ENCODE results near the gene MT1H.
"Not testable (repeated sequence)": the region's sequence is repeated elsewhere in the genome, so short reads cannot be mapped to it uniquely, and the experiment has no call there.

The MT1H gene

DNA sequence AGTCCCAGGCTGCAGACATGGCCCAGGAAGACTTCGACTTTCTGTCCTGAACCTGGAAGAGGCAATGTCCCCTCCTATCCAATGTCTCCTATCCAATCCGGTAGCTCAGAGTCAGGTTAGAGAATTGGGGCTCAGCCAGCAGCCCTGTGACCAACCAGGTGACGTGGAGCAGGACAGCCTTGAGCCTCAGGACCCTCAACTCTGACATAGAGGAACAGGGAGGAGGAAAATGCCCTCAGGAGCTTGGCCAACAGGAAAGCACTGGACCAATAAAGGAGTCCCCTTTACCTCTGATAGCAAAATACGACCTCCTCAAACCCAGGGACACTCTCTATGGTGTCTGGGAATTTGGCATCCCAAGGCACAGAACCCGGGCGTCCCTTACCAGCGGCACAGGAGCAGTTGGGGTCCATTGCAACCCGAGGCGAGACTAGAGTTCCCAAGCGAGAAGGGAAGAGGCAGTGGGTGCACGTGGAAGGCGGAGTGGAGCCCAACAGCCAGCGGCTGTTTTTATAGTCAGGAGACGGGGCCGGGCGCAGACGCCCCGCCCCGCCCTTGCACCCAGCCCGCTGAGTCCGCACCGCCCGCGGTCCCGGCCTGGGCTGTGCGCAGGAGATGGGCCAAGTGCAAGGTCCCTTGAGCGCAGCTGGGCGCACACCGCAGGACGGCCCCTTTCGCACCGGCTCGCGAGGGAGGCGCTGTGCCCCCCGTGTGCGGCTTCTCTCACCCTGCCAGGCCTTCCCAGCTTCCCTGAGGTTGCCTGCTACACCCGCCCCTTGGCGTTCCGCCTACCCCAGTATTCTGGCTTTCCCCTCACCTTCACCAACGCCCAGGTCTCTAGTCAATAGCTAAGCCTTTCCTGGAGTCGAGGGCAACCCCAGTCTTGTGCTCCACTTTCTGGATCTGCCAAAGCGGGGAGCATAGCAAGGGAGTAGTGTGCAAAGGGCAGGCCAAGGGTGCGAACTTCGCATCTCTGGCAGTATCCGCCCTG is 1.7 kb upstream of the MT1H start, which contains the start of gene MT1G:
TSS of gene MT1G (minus strand) at position 485 of the 991 bp plus-strand sequence. CDS start at position 413, 72 bp downstream.
- peak within 1 kb of the TSS; percentile 63 for H3K4me3 Mint-ChIP-seq
- H3K27me3 Mint-ChIP-seq (ENCODE audit: low read depth) = peaks cover 79% of the 10 kb centered on the region

DNA sequence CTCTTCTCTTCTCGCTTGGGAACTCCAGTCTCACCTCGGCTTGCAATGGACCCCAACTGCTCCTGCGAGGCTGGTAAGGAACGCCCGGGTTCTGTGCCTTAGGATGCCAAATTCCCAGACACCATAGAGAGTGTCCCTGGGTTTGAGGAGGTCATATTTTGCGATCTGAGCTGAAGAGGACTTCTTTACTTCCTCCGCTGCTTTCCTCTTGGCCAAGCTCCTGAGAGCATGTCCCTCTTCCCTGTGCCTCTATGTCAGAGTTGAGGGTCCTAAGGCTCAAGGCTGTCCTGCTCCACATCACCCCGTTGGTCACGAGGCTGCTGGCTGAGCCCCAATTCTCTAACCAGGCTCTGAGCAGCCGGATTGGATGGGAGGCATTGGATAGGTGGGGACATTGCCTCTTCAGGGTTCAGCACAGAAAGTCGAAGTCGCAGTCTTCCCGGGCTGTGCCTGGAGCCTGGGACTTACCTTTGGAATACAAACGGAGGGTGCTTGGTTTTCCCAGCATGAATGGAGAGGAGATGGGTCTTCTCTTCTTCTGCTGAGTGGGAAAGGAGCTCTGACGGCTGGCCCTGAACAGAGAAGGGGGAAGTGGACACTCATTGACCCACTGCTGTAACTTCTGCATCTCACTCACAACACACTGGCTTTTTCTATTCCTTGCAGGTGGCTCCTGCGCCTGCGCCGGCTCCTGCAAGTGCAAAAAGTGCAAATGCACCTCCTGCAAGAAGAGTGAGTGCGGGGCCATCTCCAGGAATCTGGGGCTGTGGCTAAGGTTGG is 416 bp downstream of the MT1H start:
- Mint-ChIP-seq H3K4me3 (peak overlapping the region; percentile 14), H3K27me3 (ENCODE audit: low read depth) (peaks cover 87% of the 10 kb centered on the region)

More for the DNA sequence above, 1.7 kb upstream of the MT1H start, which contains the start of gene MT1G:
- no peak within 1 kb of the TSS for H3K27ac Mint-ChIP-seq
- no peaks in the 10 kb centered on the region for H3K9me3 Mint-ChIP-seq
- peaks cover 6% of the 10 kb centered on the region for H3K36me3 Mint-ChIP-seq (ENCODE audit: low read depth)
- peaks cover 27% of the 10 kb centered on the region for H3K4me1 Mint-ChIP-seq (ENCODE audit: low read depth)

DNA sequence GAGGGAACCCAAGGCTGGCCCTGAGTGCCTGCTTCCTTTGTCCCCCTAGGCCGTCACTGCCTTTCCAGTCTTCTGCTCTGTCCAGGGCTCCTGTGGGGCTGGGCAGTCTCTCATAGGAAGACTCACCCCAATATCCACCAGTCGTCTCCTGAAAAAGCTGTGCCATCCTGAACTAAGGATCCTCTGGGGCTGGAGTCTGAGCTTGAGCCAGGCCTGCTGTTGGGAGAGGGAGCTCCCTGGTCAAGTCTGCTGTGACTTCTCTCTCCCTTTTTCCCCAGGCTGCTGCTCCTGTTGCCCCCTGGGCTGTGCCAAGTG is 963 bp downstream of the MT1H start:
- Mint-ChIP-seq H3K4me3 (no peak overlapping the region), H3K4me1 (ENCODE audit: low read depth) (peaks cover 31% of the 10 kb centered on the region), H3K36me3 (ENCODE audit: low read depth) (peaks cover 4% of the 10 kb centered on the region), H3K27ac (no peak overlapping the region), H3K9me3 (no peaks in the 10 kb centered on the region), H3K27me3 (ENCODE audit: low read depth) (peaks cover 87% of the 10 kb centered on the region)

More for the DNA sequence above, 416 bp downstream of the MT1H start:
- Mint-ChIP-seq H3K36me3 (ENCODE audit: low read depth) (peaks cover 4% of the 10 kb centered on the region), H3K9me3 (no peaks in the 10 kb centered on the region), H3K27ac (no peak overlapping the region), H3K4me1 (ENCODE audit: low read depth) (peaks cover 27% of the 10 kb centered on the region)

DNA sequence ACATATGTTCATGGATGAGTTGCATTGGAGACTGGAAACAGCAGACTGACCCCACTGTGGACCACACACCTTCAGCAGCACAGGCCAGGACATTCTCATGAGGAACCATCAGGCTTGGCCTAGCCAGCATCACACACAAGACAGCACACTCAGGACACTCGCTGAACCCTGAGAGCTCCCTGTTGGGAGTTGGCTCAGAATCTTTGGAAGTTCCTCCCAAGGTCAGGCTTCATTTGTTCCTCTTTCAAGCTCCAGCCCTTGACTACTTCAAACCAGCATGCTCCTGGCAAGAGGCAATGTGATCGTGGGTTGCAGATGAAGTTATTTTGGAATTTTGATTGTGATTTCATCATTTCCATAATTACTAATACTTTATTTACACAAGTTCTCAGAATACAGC is 2.1 kb downstream of the MT1H start:
- peaks cover 34% of the 10 kb centered on the region for H3K4me1 Mint-ChIP-seq (ENCODE audit: low read depth)
- not testable (repeated sequence) for H3K9me3 Mint-ChIP-seq; H3K36me3 Mint-ChIP-seq (ENCODE audit: low read depth); H3K27ac Mint-ChIP-seq; H3K4me3 Mint-ChIP-seq
- peaks cover 85% of the 10 kb centered on the region for H3K27me3 Mint-ChIP-seq (ENCODE audit: low read depth)

DNA sequence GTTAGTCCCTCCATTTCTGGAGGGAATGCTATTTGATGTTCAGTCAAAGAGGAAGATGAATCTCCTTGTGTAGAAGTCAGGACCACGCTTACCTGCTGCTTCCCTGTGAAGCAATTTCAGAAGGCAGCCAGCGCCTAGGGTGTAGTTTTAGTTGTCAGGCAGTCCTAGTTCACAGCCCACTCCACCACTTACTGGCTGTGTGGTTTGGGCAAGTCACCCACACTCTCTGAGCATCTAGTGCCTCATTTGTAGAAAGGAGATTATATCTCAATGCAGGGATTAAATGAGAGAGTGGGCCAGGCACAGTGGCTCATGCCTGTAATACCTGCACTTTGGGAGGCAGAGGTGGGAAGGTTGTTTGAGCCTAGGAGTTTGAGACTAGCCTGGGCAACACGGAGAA is 2.6 kb downstream of the MT1H start:
- not testable (repeated sequence) for H3K9me3 Mint-ChIP-seq, H3K27ac Mint-ChIP-seq
- peaks cover 34% of the 10 kb centered on the region for H3K4me1 Mint-ChIP-seq (ENCODE audit: low read depth)

DNA sequence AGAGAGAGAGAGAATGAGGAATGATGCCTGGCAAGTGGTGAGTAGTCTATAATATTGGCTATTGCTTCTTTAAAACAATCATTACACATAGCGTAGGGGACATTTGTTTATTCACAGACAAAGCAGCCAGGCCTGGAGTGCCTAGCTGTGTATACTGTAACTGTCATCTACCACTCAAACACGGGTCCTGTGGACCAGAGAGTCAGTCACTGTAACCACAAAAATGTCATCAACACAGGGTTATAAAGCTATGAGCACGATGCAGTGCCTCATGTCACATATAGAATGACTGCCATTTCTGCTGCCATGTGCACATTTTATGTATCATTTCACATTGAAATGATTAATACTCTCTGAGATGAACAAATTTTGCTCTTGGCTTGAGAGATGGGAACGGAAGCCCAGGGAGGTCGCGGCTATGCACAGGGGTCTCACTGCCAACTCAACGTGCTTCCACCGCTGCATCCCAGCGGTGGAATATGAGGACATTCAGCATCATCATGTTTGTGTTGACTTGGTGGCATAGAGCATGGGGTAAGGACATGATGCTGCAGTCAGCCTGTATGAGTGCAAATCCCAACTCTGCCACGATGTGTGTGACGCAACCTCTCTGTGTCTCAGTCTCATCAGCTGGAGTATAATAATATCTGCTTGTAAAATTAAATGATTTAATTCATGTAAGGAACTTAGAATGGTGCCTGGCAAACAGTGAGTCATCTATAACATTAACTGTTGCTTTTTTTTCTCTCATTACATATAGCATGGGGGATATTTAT is 3.3 kb downstream of the MT1H start:
- Mint-ChIP-seq H3K4me3 (no peak overlapping the region), H3K27me3 (ENCODE audit: low read depth) (peaks cover 77% of the 10 kb centered on the region), H3K9me3 (no peaks in the 10 kb centered on the region), H3K36me3 (ENCODE audit: low read depth) (peaks cover 4% of the 10 kb centered on the region), H3K27ac (no peak overlapping the region), H3K4me1 (ENCODE audit: low read depth) (peaks cover 28% of the 10 kb centered on the region)

More for the DNA sequence above, 2.6 kb downstream of the MT1H start:
- not testable (repeated sequence) for H3K4me3 Mint-ChIP-seq; H3K36me3 Mint-ChIP-seq (ENCODE audit: low read depth)
- peaks cover 84% of the 10 kb centered on the region for H3K27me3 Mint-ChIP-seq (ENCODE audit: low read depth)

DNA sequence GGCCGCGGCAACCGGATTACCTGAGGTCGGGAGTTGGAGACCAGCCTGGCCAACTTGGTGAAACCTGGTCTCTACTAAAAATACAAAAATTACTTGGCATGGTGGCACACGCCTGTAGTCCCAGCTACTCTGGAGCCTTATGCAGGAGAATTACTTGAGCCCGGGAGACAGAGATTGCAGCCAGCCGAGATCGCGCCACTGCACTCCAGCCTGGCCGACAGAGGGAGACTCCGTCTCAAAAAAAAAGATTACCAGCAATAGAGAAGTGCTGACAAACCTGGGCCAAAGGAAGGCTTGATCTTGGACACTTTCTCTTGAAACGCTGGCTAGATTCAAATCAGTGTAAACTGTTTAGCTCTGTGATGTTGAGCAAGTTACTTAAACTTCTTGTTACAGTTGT is 4.3 kb downstream of the MT1H start:
- H3K4me1 Mint-ChIP-seq (ENCODE audit: low read depth) = peaks cover 23% of the 10 kb centered on the region
- H3K36me3 Mint-ChIP-seq (ENCODE audit: low read depth) = no peaks in the 10 kb centered on the region
- H3K27ac Mint-ChIP-seq = no peak overlapping the region
- H3K27me3 Mint-ChIP-seq (ENCODE audit: low read depth) = peaks cover 68% of the 10 kb centered on the region
- no peak overlapping the region for H3K4me3 Mint-ChIP-seq
- H3K9me3 Mint-ChIP-seq = no peaks in the 10 kb centered on the region

DNA sequence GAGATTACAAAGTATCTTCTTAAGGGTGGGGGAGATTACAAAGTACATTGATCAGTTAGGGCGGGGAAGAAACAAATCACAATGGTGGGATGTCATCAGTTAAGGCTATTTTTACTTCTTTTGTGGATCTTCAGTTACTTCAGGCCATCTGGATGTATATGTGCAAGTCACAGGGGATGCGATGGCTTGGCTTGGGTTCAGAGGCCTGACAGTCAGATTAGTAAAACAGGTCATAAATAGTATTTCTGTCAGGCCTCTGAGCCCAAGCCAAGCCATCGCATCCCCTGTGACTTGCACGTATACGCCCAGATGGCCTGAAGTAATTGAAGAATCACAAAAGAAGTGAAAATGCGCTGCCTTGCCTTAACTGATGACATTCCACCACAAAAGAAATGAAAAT is 5.0 kb downstream of the MT1H start:
- H3K4me3 Mint-ChIP-seq = not testable (repeated sequence)

DNA sequence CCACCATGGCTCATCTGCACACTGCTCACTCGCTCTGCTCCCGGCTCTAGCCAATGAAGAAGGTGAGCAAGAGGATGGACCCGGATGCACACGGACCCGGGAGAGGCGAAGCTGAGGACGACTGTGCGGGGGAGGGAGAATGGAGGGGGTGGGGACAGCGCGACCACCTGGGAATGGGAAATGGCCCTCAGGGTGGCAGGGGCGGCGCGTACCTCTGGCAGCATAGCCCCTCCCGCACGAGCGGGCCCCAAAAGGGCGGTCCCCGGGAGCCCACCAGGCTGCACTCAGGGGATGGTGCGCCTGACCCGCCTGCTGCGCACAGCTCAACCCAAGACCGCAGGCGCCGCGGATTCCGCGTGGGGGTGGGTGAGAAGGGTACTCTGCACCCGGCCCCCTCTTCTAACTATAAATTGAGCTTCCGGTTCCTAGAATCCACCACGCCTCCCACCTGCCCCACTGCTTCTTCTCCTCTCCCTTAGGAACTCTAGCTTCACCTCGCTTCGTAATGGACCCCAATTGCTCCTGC is 6.1 kb downstream of the MT1H start:
- no peaks in the 10 kb centered on the region for H3K9me3 Mint-ChIP-seq
- no peaks in the 10 kb centered on the region for H3K36me3 Mint-ChIP-seq (ENCODE audit: low read depth)
- no peak overlapping the region for H3K27ac Mint-ChIP-seq
- H3K4me1 Mint-ChIP-seq (ENCODE audit: low read depth) = peaks cover 16% of the 10 kb centered on the region
- peaks cover 51% of the 10 kb centered on the region for H3K27me3 Mint-ChIP-seq (ENCODE audit: low read depth)
- peak overlapping the region; percentile 74 for H3K4me3 Mint-ChIP-seq

More for the DNA sequence above, 5.0 kb downstream of the MT1H start:
- H3K27ac Mint-ChIP-seq; H3K9me3 Mint-ChIP-seq; H3K36me3 Mint-ChIP-seq (ENCODE audit: low read depth): not testable (repeated sequence)
- peaks cover 61% of the 10 kb centered on the region for H3K27me3 Mint-ChIP-seq (ENCODE audit: low read depth)
- peaks cover 18% of the 10 kb centered on the region for H3K4me1 Mint-ChIP-seq (ENCODE audit: low read depth)

DNA sequence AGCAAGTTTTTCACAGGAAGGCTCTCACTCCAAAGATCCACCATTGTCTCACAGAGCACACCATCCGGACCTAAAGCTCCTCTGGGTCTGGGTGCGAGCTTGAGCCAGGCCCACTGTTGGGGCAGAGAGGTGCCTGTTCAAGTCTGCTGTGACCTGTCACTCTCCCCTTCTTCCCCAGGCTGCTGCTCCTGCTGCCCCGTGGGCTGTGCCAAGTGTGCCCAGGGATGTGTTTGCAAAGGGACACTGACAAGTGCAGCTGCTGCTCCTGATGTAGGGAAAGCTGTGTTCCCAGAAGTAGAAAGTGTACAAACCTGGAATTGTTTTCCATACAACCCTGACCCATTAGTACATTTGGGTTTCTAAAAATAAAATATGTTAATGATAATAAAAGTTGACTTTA is 7.9 kb downstream of the MT1H start:
- Mint-ChIP-seq H3K4me3 (no peak overlapping the region), H3K9me3 (no peaks in the 10 kb centered on the region), H3K4me1 (ENCODE audit: low read depth) (peaks cover 25% of the 10 kb centered on the region), H3K27ac (no peak overlapping the region), H3K27me3 (ENCODE audit: low read depth) (peaks cover 33% of the 10 kb centered on the region), H3K36me3 (ENCODE audit: low read depth) (no peaks in the 10 kb centered on the region)

DNA sequence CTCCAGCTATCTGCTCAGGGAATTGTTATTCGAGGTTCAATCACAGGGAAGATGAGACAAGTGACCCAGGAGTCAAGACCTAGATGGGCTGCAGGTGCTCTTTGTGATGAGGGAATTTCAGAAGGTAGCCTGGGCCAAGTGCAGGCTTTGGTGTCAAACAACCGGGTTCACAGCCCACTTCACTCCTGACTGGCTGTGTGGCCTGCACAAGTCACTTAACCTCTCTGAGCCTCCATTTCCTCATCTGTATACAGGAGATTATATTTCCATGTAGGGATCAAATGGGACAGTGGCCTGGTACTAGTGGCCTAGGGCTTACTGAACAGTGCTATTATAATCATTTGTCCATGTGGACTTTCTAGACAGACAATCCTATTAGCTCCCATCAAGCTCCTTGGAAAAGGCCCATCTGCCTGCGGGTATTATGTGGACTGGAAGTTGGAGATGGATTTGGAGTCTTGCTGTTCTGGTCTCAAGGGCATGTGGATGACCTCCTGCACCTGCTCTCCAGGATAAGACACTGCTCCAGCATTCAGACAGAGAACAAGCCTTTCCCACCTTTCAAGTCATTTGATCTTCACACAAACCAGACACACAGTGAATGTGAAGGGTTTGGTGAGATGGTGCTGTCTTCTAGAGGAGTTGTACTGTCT is 9.6 kb downstream of the MT1H start:
- H3K27me3 Mint-ChIP-seq (ENCODE audit: low read depth) = peaks cover 16% of the 10 kb centered on the region
- peaks cover 7% of the 10 kb centered on the region for H3K36me3 Mint-ChIP-seq (ENCODE audit: low read depth)
- H3K4me1 Mint-ChIP-seq (ENCODE audit: low read depth) = peaks cover 35% of the 10 kb centered on the region
- H3K27ac Mint-ChIP-seq = no peak overlapping the region
- no peak overlapping the region for H3K4me3 Mint-ChIP-seq
- H3K9me3 Mint-ChIP-seq = no peaks in the 10 kb centered on the region

DNA sequence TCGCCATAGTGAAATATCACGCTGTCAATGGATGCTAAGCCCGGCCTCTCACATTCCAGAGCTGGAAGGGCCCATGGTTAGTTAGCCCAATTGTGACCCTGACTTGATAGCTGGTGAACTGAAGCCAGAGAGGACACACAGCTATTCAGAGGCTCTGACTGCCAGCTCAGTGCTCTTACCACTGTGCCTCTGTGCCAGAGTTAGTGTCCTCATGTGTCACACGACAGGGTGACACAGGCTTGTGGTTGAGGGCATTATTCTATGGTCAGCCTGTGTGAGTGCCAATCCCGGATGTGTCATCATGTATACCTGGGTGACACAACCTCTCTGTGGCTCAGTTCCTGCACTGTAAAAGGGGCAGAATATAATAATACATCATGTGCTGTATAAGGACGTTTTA is 10.2 kb downstream of the MT1H start:
- H3K36me3 Mint-ChIP-seq (ENCODE audit: low read depth) = peaks cover 11% of the 10 kb centered on the region
- H3K9me3 Mint-ChIP-seq = no peaks in the 10 kb centered on the region
- H3K27me3 Mint-ChIP-seq (ENCODE audit: low read depth) = peaks cover 12% of the 10 kb centered on the region
- H3K27ac Mint-ChIP-seq = no peak overlapping the region
- H3K4me1 Mint-ChIP-seq (ENCODE audit: low read depth) = peaks cover 37% of the 10 kb centered on the region
- H3K4me3 Mint-ChIP-seq = no peak overlapping the region

DNA sequence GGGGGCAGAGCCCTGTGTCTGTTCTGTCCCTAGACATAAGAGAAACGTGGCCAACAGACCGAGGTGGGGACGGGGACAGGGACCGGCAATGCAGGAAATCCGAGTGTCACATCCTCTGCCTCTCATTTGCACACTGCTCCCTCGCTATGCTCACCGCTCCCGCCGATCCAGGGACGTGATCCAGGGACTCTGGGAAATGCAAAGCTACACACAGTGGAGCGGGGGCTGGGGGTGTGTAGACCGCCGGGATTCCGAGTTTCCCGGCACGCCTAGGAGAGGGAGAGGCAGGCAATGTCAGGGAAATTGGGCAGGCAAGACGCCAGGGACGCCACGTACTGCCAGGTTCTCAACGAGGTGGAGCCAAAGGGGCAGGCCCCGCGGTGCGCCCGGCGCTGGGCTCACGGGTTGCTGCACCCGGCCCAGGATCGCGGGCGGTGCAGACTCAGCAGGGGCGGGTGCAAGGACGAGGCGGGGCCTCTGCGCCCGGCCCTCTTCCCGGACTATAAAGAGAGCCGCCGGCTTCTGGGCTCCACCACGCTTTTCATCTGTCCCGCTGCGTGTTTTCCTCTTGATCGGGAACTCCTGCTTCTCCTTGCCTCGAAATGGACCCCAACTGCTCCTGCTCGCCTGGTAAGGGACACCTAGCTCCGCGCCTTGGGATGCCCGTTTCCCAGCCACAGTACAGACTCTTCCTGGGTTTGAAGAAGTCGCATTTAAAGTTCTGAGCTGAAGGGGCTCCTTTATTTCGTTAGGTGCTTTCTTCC is 12.5 kb downstream of the MT1H start, which contains the start of gene MT1X:
TSS of gene MT1X (plus strand) at position 532 of the 764 bp plus-strand sequence. CDS start at position 603, 71 bp downstream.
- H3K27ac Mint-ChIP-seq = peak within 1 kb of the TSS; percentile 92
- H3K36me3 Mint-ChIP-seq (ENCODE audit: low read depth) = peaks cover 15% of the 10 kb centered on the region
- no peaks in the 10 kb centered on the region for H3K27me3 Mint-ChIP-seq (ENCODE audit: low read depth)
- peak within 1 kb of the TSS; percentile 97 for H3K4me3 Mint-ChIP-seq
- H3K4me1 Mint-ChIP-seq (ENCODE audit: low read depth) = peaks cover 25% of the 10 kb centered on the region
- no peaks in the 10 kb centered on the region for H3K9me3 Mint-ChIP-seq
